Measurements from ENCODE around the gene CHTF8.

CHTF8 gene

GRCh38 chr16:69112285-69113129 is 19.9 kb downstream of the CHTF8 start:
- peak; percentile 12 for DNase-seq

GRCh38 chr16:69111876-69112230 is 20.5 kb downstream of the CHTF8 start:
- no peak for DNase-seq

GRCh38 chr16:69111216-69111875 is 21.0 kb downstream of the CHTF8 start:
- DNase-seq, result no peak

- DNase-seq, result no peak
Observed at GRCh38 chr16:69110406-69110805, 22.0 kb downstream of the CHTF8 start.

- no peak for DNase-seq
Observed at GRCh38 chr16:69109486-69110270, 22.7 kb downstream of the CHTF8 start.

GRCh38 chr16:69108905-69109252 is 23.5 kb downstream of the CHTF8 start:
- no peak for DNase-seq

- no peak for DNase-seq
Observed at GRCh38 chr16:69108064-69108904, 24.1 kb downstream of the CHTF8 start.

GRCh38 chr16:69107316-69107962 is 24.9 kb downstream of the CHTF8 start:
- DNase-seq, result no peak

GRCh38 chr16:69106491-69107315 is 25.7 kb downstream of the CHTF8 start:
- DNase-seq, result no peak

GRCh38 chr16:69105501-69106361 is 26.7 kb downstream of the CHTF8 start, which contains the start of gene HAS3:
HAS3 (plus strand) TSS chr16:69105653; CDS start chr16:69109396, 3,743 bp downstream.
- DNase-seq, result no peak

- DNase-seq, result no peak
Observed at GRCh38 chr16:69100071-69100691, 32.2 kb downstream of the CHTF8 start.

GRCh38 chr16:69095193-69095592 is 37.2 kb downstream of the CHTF8 start:
- no peak for DNase-seq

GRCh38 chr16:69094501-69094900 is 37.9 kb downstream of the CHTF8 start:
- DNase-seq, result no peak

GRCh38 chr16:69093974-69094373 is 38.4 kb downstream of the CHTF8 start:
- no peak for DNase-seq

- no peak for DNase-seq
Observed at GRCh38 chr16:69089091-69089910, 43.1 kb downstream of the CHTF8 start.

- DNase-seq, result no peak
Observed at GRCh38 chr16:69088684-69089083, 43.7 kb downstream of the CHTF8 start.

GRCh38 chr16:69087161-69087581 is 45.2 kb downstream of the CHTF8 start:
- no peak for DNase-seq

- no peak for DNase-seq
Observed at GRCh38 chr16:69085032-69085695, 47.2 kb downstream of the CHTF8 start.

Measured in activated T-cell treated with anti-CD3 and anti-CD28 coated beads for 4 hours (primary cell).